ENCODE measurements around the gene FBXL17. TPM values are rescaled to one million over a fixed set of nuclear protein-coding genes. Genes with fewer than 3 reads are reported as not detected.
A peak's percentile ranks its signal among the peaks of the same experiment; 100 is the strongest.

The FBXL17 gene
- total and polyA plus RNA-seq, 2 donors = 12.3 to 13.5 TPM

GRCh38 chr5:107917983-107918382 is 463.9 kb downstream of the FBXL17 start:
- H3K36me3 ChIP-seq (ENCODE audit: control insufficient read depth in 2 of 2, insufficient read depth in 2 of 2, low read length in 1 of 2) = no peaks in the 10 kb centered on the region
- H3K27ac ChIP-seq (ENCODE audit: low read depth in 1 of 2, low read length in 1 of 2) = no peak overlapping the region
- H3K4me1 ChIP-seq (ENCODE audit: control insufficient read depth in 2 of 2, insufficient read depth in 2 of 2, low read length in 2 of 2) = peaks cover 17 to 19% of the 10 kb centered on the region in 2 donors
- H3K9me3 ChIP-seq (ENCODE audit: control insufficient read depth in 2 of 2, insufficient read depth in 1 of 2, low read length in 1 of 2) = no peaks in the 10 kb centered on the region
- H3K4me3 ChIP-seq (ENCODE audit: low read length in 2 of 2) = no peak overlapping the region
- DNase-seq (ENCODE audit: low read depth in 6 of 9, low spot score in 9 of 9) = no peak
- WGBS = 96% methylated on average over 3 of the region's 3 CpGs
- H3K27me3 ChIP-seq (ENCODE audit: control insufficient read depth in 2 of 2, insufficient read depth in 1 of 2, low read length in 1 of 2) = no peaks in the 10 kb centered on the region

GRCh38 chr5:107916731-107917725 is 464.9 kb downstream of the FBXL17 start:
- WGBS = 78% methylated on average over 6 of the region's 6 CpGs
- Histone ChIP-seq H3K27ac (ENCODE audit: low read depth in 1 of 2, low read length in 1 of 2) (peak overlapping the region in 1 of 2 donors; percentile 36), H3K9me3 (ENCODE audit: control insufficient read depth in 2 of 2, insufficient read depth in 1 of 2, low read length in 1 of 2) (no peaks in the 10 kb centered on the region), H3K36me3 (ENCODE audit: control insufficient read depth in 2 of 2, insufficient read depth in 2 of 2, low read length in 1 of 2) (no peaks in the 10 kb centered on the region), H3K4me1 (ENCODE audit: control insufficient read depth in 2 of 2, insufficient read depth in 2 of 2, low read length in 2 of 2) (peaks cover 15 to 16% of the 10 kb centered on the region in 2 donors), H3K4me3 (ENCODE audit: low read length in 2 of 2) (no peak overlapping the region), H3K27me3 (ENCODE audit: control insufficient read depth in 2 of 2, insufficient read depth in 1 of 2, low read length in 1 of 2) (no peaks in the 10 kb centered on the region)
- DNase-seq (ENCODE audit: low read depth in 6 of 9, low spot score in 9 of 9) = peak in 1 of 9 donors; percentile 46

- Histone ChIP-seq H3K27me3 (ENCODE audit: control insufficient read depth in 2 of 2, insufficient read depth in 1 of 2, low read length in 1 of 2) (no peaks in the 10 kb centered on the region), H3K4me1 (ENCODE audit: control insufficient read depth in 2 of 2, insufficient read depth in 2 of 2, low read length in 2 of 2) (peaks cover 15 to 16% of the 10 kb centered on the region in 2 donors), H3K36me3 (ENCODE audit: control insufficient read depth in 2 of 2, insufficient read depth in 2 of 2, low read length in 1 of 2) (no peaks in the 10 kb centered on the region), H3K9me3 (ENCODE audit: control insufficient read depth in 2 of 2, insufficient read depth in 1 of 2, low read length in 1 of 2) (no peaks in the 10 kb centered on the region), H3K27ac (ENCODE audit: low read depth in 1 of 2, low read length in 1 of 2) (no peak overlapping the region), H3K4me3 (ENCODE audit: low read length in 2 of 2) (no peak overlapping the region)
- WGBS = 96% methylated on average over 5 of the region's 5 CpGs
- no peak for DNase-seq (ENCODE audit: low read depth in 6 of 9, low spot score in 9 of 9)
These were observed 466.6 kb downstream of the FBXL17 start for GRCh38 chr5:107915176-107915812.

DNA sequence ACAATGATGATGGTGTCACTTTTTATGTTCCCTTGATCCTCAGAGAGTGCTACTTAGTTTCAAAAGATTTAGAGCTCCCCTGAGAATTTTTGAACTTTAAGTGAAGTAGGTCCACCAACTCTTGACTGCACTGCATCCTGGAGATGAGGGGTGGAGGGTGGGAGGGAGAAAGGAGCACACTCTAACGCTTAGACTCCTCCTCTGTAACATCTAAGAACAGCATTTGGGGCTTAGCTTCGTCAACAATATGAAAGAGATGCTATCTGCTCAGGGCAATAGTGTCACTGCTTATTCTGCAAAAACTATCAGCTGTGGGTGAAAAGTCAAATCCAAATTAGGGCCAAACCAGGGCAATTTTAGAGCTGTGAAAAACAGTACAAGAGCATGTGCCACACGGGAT is 468.4 kb downstream of the FBXL17 start:
- Histone ChIP-seq H3K27ac (ENCODE audit: low read depth in 1 of 2, low read length in 1 of 2) (peak overlapping the region in 1 of 2 donors; percentile 84), H3K27me3 (ENCODE audit: control insufficient read depth in 2 of 2, insufficient read depth in 1 of 2, low read length in 1 of 2) (no peaks in the 10 kb centered on the region), H3K9me3 (ENCODE audit: control insufficient read depth in 2 of 2, insufficient read depth in 1 of 2, low read length in 1 of 2) (no peaks in the 10 kb centered on the region), H3K36me3 (ENCODE audit: control insufficient read depth in 2 of 2, insufficient read depth in 2 of 2, low read length in 1 of 2) (no peaks in the 10 kb centered on the region), H3K4me1 (ENCODE audit: control insufficient read depth in 2 of 2, insufficient read depth in 2 of 2, low read length in 2 of 2) (peaks cover 15 to 16% of the 10 kb centered on the region in 2 donors), H3K4me3 (ENCODE audit: low read length in 2 of 2) (no peak overlapping the region)
- WGBS = 40% methylated on average over 3 of the region's 3 CpGs
- peak in 8 of 9 donors; percentile 42 to 83 (median 60) for DNase-seq (ENCODE audit: low read depth in 6 of 9, low spot score in 9 of 9)

DNA sequence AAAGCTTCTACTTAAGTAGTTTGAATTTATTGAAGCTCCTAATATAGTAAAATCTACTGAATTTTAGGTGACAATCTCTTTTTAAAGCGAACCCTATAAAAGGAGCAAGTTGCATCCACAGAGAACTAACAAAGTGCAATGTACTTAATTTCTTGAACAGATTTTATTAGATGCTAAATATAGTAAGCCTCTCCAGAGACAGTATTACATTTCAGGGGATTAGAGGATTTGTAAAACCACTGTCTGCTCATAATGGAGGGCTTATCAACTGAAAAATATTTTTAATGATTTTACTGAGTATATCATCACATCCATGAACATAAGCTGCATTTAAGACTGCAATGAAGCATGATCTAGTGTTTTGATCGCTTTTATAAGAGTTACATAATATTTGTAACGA is 481.2 kb downstream of the FBXL17 start:
- no peak overlapping the region for H3K27ac ChIP-seq (ENCODE audit: low read depth in 1 of 2, low read length in 1 of 2)
- H3K4me3 ChIP-seq (ENCODE audit: low read length in 2 of 2) = no peak overlapping the region
- H3K9me3 ChIP-seq (ENCODE audit: control insufficient read depth in 2 of 2, insufficient read depth in 1 of 2, low read length in 1 of 2) = no peaks in the 10 kb centered on the region
- no peaks in the 10 kb centered on the region for H3K36me3 ChIP-seq (ENCODE audit: control insufficient read depth in 2 of 2, insufficient read depth in 2 of 2, low read length in 1 of 2)
- 99% methylated on average over 3 of the region's 3 CpGs for WGBS
- H3K27me3 ChIP-seq (ENCODE audit: control insufficient read depth in 2 of 2, insufficient read depth in 1 of 2, low read length in 1 of 2) = no peaks in the 10 kb centered on the region
- no peak for DNase-seq (ENCODE audit: low read depth in 6 of 9, low spot score in 9 of 9)
- H3K4me1 ChIP-seq (ENCODE audit: control insufficient read depth in 2 of 2, insufficient read depth in 2 of 2, low read length in 2 of 2) = no peaks in the 10 kb centered on the region

GRCh38 chr5:107894361-107894760 is 487.5 kb downstream of the FBXL17 start:
- WGBS = 89% methylated on average over 1 of the region's 1 CpG
- H3K4me3 ChIP-seq (ENCODE audit: low read length in 2 of 2) = no peak overlapping the region

GRCh38 chr5:107893642-107894041 is 488.3 kb downstream of the FBXL17 start:
- no peaks in the 10 kb centered on the region for H3K4me1 ChIP-seq (ENCODE audit: control insufficient read depth in 2 of 2, insufficient read depth in 2 of 2, low read length in 2 of 2)
- no peaks in the 10 kb centered on the region for H3K27me3 ChIP-seq (ENCODE audit: control insufficient read depth in 2 of 2, insufficient read depth in 1 of 2, low read length in 1 of 2)
- H3K4me3 ChIP-seq (ENCODE audit: low read length in 2 of 2) = no peak overlapping the region
- no peaks in the 10 kb centered on the region for H3K9me3 ChIP-seq (ENCODE audit: control insufficient read depth in 2 of 2, insufficient read depth in 1 of 2, low read length in 1 of 2)
- H3K36me3 ChIP-seq (ENCODE audit: control insufficient read depth in 2 of 2, insufficient read depth in 2 of 2, low read length in 1 of 2) = no peaks in the 10 kb centered on the region
- 94% methylated on average over 4 of the region's 4 CpGs for WGBS
- no peak for DNase-seq (ENCODE audit: low read depth in 6 of 9, low spot score in 9 of 9)
- H3K27ac ChIP-seq (ENCODE audit: low read depth in 1 of 2, low read length in 1 of 2) = no peak overlapping the region

More at GRCh38 chr5:107894361-107894760, 487.5 kb downstream of the FBXL17 start:
- H3K27ac ChIP-seq (ENCODE audit: low read depth in 1 of 2, low read length in 1 of 2) = no peak overlapping the region
- no peaks in the 10 kb centered on the region for H3K27me3 ChIP-seq (ENCODE audit: control insufficient read depth in 2 of 2, insufficient read depth in 1 of 2, low read length in 1 of 2)
- H3K4me1 ChIP-seq (ENCODE audit: control insufficient read depth in 2 of 2, insufficient read depth in 2 of 2, low read length in 2 of 2) = no peaks in the 10 kb centered on the region
- no peaks in the 10 kb centered on the region for H3K36me3 ChIP-seq (ENCODE audit: control insufficient read depth in 2 of 2, insufficient read depth in 2 of 2, low read length in 1 of 2)
- no peaks in the 10 kb centered on the region for H3K9me3 ChIP-seq (ENCODE audit: control insufficient read depth in 2 of 2, insufficient read depth in 1 of 2, low read length in 1 of 2)
- DNase-seq (ENCODE audit: low read depth in 6 of 9, low spot score in 9 of 9) = no peak

DNA sequence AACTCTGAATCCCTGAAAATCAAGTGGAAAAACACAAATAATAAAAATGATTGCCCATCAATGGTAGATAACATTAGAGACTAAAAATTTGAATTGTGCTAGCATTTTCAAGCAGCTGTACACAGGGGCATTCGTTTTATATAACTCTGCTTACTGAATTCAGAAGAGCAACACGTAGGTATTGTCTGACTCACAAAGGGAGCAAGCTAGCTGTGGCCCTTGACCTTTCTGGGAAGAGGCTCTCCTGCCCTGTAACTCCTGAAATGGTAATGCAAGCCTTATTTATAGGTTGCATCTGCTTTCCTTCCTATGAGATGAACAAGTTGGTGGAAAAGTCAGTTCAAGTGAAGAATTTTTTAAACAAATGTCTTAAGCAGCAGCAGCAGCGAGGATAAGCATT is 492.5 kb downstream of the FBXL17 start:
- peaks cover 7 to 9% of the 10 kb centered on the region in 2 donors for H3K4me1 ChIP-seq (ENCODE audit: control insufficient read depth in 2 of 2, insufficient read depth in 2 of 2, low read length in 2 of 2)
- no peak overlapping the region for H3K4me3 ChIP-seq (ENCODE audit: low read length in 2 of 2)
- no peaks in the 10 kb centered on the region for H3K27me3 ChIP-seq (ENCODE audit: control insufficient read depth in 2 of 2, insufficient read depth in 1 of 2, low read length in 1 of 2)
- H3K9me3 ChIP-seq (ENCODE audit: control insufficient read depth in 2 of 2, insufficient read depth in 1 of 2, low read length in 1 of 2) = no peaks in the 10 kb centered on the region
- DNase-seq (ENCODE audit: low read depth in 6 of 9, low spot score in 9 of 9) = no peak
- no peaks in the 10 kb centered on the region for H3K36me3 ChIP-seq (ENCODE audit: control insufficient read depth in 2 of 2, insufficient read depth in 2 of 2, low read length in 1 of 2)
- WGBS = 96% methylated on average over 3 of the region's 3 CpGs
- H3K27ac ChIP-seq (ENCODE audit: low read depth in 1 of 2, low read length in 1 of 2) = no peak overlapping the region

GRCh38 chr5:107888541-107888940 is 493.4 kb downstream of the FBXL17 start:
- H3K27me3 ChIP-seq (ENCODE audit: control insufficient read depth in 2 of 2, insufficient read depth in 1 of 2, low read length in 1 of 2) = no peaks in the 10 kb centered on the region
- H3K36me3 ChIP-seq (ENCODE audit: control insufficient read depth in 2 of 2, insufficient read depth in 2 of 2, low read length in 1 of 2) = no peaks in the 10 kb centered on the region
- H3K9me3 ChIP-seq (ENCODE audit: control insufficient read depth in 2 of 2, insufficient read depth in 1 of 2, low read length in 1 of 2) = no peaks in the 10 kb centered on the region
- WGBS = 98% methylated on average over 4 of the region's 4 CpGs
- H3K4me3 ChIP-seq (ENCODE audit: low read length in 2 of 2) = no peak overlapping the region
- peaks cover 7 to 9% of the 10 kb centered on the region in 2 donors for H3K4me1 ChIP-seq (ENCODE audit: control insufficient read depth in 2 of 2, insufficient read depth in 2 of 2, low read length in 2 of 2)
- DNase-seq (ENCODE audit: low read depth in 6 of 9, low spot score in 9 of 9) = no peak
- H3K27ac ChIP-seq (ENCODE audit: low read depth in 1 of 2, low read length in 1 of 2) = no peak overlapping the region
